NCI-H524 (cell line): ENCODE data around the gene NSF.

Experiments
- DNase-seq, 2 experiments: peaks; one replicate each; lab custom pipeline; 2025; lab: John Stamatoyannopoulos, UW

The NSF gene

GRCh38 chr17:46717999-46718398 lies 127.5 kb downstream of the NSF start:
- DNase-seq: no peak

- DNase-seq: no peak
Observed at GRCh38 chr17:46719891-46720290, 129.4 kb downstream of the NSF start.

GRCh38 chr17:46720408-46720807 lies 129.9 kb downstream of the NSF start:
- no peak for DNase-seq

- DNase-seq: no peak
Observed at GRCh38 chr17:46722662-46723285, 132.3 kb downstream of the NSF start.

GRCh38 chr17:46726206-46726605 lies 135.7 kb downstream of the NSF start:
- DNase-seq: no peak

- no peak for DNase-seq
Observed at GRCh38 chr17:46727572-46728348, 137.3 kb downstream of the NSF start.

- DNase-seq: no peak
Observed at GRCh38 chr17:46730026-46730425, 139.6 kb downstream of the NSF start.

GRCh38 chr17:46730679-46731078 lies 140.2 kb downstream of the NSF start:
- DNase-seq: no peak

- DNase-seq: no peak
Observed at GRCh38 chr17:46732160-46732559, 141.7 kb downstream of the NSF start.

GRCh38 chr17:46732754-46733398 lies 142.4 kb downstream of the NSF start:
- no peak for DNase-seq

- DNase-seq: no peak
Observed at GRCh38 chr17:46733837-46734475, 143.5 kb downstream of the NSF start.

- DNase-seq: no peak
Observed at GRCh38 chr17:46736100-46736499, 145.6 kb downstream of the NSF start.

GRCh38 chr17:46737326-46737725 lies 146.9 kb downstream of the NSF start:
- no peak for DNase-seq

- no peak for DNase-seq
Observed at GRCh38 chr17:46738544-46738943, 148.1 kb downstream of the NSF start.

- DNase-seq: no peak
Observed at GRCh38 chr17:46739982-46740381, 149.5 kb downstream of the NSF start.

GRCh38 chr17:46741122-46741730 lies 150.8 kb downstream of the NSF start:
- no peak for DNase-seq

GRCh38 chr17:46742565-46743270 lies 152.2 kb downstream of the NSF start:
- no peak for DNase-seq

- no peak for DNase-seq
Observed at GRCh38 chr17:46744441-46744840, 154.0 kb downstream of the NSF start.

- no peak for DNase-seq
Observed at GRCh38 chr17:46745376-46745775, 154.9 kb downstream of the NSF start.

GRCh38 chr17:46751425-46751824 lies 161.0 kb downstream of the NSF start:
- no peak for DNase-seq

- DNase-seq: no peak
Observed at GRCh38 chr17:46753776-46754175, 163.3 kb downstream of the NSF start.
